Stimulated activated CD4-positive, alpha-beta T cell treated with anti-CD3 and anti-CD28 coated beads, Interleukin-2, amount 100 ng/mL, for 48 hours (primary cell): Measurements from ENCODE around the gene HDGFL2.

Experiments
- DNase-seq, 2 donors: peaks; one replicate each; pipeline ENCODE4 v3.0.0-alpha.2; 2020

The HDGFL2 gene

DNA sequence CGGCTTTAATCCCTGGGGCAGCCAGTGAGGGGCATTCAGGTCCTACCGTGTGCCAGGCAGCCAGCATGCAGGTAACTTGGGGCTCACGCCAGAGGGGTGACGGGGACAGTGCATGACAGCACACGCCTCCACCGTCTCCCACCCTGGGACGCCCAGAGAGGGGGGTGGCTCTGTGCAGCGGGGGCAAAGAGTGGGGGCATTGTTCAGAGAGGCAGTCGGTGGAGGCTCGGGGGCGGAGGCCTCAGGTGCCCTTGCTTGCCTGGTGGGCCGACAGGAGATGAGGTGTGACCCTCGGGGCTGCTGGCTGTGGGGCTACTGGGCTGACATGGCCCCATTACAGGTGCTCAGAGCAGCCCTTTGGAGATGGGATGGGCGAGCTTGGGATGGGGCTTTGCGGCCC, 27.8 kb downstream of the HDGFL2 start:
- DNase-seq: no peak

DNA sequence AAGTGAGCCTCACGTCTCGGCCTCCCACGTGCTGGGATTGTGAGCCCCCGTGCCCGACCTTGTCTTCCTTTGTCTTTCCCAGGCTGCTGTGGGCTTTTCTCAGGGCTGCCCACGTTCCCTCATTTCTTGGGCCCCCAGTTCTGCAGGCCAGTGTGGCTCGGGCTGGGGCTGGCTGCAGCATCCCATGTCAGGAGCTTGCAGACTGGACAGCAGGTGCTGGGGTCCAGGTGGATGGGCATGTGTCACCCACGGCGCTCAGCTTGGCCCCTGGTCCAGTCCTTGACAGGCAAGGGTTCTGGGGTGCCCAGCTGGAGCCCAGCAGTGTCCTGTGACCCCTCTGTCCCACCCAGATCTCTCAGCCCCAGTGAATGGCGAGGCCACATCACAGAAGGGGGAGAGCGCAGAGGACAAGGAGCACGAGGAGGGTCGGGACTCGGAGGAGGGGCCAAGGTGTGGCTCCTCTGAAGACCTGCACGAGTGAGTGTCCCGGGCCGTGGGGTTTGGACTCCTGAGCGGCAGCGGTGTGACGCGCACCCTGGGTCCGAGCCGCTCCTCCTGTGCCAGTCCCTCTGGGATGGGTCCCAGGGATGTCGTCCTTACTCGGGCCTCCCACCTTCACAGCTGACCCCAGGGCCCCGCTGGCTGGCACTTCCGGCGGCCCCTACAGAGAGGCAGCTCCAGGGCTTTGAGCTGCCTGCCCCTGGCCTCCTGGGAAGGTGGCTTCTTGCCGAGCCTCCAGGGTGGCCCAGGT, 28.9 kb downstream of the HDGFL2 start:
- no peak for DNase-seq

DNA sequence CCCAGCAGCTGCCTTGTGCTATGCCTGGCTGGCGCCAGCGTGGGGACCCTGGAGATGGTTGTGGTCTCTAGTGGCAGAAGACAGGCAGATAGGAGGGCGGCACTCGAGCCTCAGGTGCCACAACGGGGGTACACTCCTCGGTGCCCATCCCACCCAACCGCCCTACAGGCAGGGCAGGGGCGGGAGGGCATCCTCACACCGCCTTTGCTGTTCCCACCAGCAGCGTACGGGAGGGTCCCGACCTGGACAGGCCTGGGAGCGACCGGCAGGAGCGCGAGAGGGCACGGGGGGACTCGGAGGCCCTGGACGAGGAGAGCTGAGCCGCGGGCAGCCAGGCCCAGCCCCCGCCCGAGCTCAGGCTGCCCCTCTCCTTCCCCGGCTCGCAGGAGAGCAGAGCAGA, 29.6 kb downstream of the HDGFL2 start:
- DNase-seq: no peak

DNA sequence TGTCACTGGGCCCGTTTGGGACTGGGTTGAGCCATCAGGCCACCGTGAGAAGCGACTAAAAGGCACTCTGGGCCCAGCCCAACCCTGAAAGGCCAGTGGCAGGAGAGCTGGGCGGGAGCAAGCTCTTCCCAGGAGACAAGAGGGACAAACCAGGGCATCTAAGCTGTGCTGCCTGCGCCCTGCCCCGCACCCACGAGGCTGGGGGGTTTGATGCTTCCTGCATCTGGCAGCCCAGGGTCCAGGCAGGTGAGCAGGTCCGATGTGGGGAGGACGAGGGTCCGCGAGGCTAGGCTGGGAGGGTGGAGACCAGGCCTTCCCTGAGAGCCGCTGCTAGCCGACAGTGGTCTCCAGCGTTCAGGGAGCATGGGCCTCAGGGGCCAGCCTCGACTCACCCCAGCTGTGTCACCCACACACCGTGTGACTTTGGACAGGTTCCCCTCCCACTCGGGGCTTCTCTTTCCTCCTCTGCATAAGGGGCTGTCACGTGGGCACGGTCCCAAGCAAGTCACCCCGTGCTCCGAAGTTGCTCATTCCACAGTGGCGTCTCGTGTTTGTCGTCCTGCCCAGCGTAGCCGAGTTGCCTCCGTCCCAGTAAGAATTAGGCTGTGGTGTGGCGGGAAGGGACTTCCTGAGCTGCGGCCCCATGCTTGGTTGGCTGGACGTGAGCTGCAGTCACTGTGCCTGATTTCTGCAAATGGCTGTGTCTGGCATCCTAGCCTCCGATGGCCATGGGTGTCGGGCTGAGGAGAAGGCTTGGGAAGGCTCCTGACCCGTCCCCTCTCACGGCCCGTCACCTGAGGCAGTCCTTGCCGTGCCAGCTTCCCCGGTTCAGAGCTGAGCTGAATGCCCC, 30.4 kb downstream of the HDGFL2 start:
- DNase-seq: no peak

DNA sequence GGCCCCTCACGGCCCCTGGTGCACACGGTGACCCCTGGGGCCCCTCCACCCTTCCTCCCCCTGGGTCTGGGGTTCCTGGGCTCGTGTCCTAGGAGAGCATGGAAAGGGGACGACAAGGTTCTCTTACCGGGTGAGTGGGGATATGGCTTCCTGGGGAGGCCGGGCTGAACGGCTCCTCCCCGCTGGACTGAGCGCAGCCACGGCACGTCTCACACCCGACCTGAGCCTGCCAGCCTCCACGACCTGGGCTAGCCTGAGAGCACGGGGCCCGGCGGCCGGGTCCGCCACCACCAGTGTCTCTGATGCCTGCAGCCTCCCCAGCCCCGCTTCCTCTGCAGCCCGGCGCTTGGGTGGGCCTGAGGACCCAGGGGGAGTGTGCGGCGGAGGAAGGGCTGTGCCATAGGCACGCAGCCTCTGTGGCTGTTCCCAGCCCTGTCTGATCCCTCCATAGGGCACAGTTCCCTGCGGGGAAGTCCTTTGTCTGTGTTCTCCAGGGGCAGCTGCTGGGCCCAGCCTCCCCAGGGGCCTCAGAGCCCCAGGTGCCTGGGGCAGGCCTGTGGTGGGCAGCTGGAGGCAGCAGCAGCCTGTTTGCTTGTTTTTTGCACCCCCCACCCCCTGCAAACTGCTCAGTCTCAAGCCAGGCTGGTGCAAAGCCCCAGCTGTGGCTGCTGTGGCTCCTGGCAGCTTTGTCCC, 31.2 kb downstream of the HDGFL2 start:
- DNase-seq: no peak

DNA sequence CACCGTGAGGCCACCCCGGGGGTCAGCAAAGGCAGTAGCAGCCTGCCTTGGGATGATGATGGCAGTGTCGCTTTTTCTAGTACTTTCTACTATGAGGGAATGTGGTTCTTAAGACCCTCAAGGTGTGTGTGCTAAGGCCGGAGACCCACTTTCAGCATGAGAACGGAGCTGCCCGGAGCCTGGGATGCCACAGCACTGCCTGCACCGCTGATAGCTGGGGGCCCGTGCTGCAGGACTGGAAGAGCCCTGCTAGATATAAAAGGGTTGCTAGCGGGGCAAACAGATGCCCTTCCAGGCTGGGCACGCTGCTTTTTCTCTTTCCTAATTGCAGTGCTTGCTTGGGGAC, 31.7 kb downstream of the HDGFL2 start:
- no peak for DNase-seq

DNA sequence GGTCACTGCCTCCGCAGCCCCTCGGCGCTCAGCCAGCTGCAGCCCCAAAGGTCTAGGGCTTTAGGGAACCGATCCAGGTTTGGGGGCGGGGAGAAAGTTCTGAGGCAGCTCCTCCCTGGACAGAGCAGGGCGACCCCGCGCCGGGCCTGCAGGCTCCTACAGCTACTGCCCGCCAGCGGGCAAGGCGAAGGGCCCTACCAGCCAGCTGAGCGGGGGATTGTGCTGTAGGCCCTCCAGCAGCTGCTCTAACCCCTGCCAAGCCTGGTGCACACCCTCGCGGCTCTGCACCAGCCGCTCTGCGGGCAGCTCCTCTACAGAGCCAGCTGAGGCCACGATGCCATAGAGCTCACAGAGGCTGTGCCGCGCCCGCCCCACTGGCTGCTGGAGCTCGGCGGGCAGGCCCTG, 32.2 kb downstream of the HDGFL2 start:
- no peak for DNase-seq

DNA sequence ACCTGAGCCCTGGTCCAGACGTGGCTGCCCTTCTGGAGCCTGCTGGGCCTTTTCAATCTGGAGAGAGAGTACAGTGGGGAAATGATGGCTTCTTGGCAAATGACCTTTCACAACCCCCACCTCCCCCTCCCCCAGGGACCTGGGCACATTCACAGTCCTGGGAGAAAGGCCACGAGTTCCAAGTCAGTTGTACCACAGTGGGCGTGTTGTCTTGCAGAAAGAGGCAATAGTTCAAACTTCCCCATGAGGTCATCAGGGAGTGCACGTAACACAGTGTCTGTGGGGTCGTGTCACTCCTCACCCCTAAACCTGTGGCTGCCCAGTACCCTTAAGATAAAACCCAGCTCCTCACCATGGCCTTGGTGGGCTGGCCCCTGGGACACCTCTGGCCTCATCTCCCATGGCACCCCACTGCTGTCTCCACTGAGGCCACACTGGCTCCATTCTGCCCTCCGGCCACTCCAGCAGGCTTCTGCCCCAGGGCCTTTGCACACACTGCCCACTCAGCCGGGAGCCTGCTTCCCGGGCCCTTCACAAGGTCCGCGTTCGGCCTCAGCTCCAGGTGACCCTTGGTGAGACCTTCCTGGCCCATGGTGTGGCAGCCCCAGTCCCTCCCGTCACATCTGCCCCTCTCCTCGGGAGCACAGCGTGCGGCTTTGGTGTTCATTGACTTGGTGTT, 32.9 kb downstream of the HDGFL2 start:
- DNase-seq: no peak

DNA sequence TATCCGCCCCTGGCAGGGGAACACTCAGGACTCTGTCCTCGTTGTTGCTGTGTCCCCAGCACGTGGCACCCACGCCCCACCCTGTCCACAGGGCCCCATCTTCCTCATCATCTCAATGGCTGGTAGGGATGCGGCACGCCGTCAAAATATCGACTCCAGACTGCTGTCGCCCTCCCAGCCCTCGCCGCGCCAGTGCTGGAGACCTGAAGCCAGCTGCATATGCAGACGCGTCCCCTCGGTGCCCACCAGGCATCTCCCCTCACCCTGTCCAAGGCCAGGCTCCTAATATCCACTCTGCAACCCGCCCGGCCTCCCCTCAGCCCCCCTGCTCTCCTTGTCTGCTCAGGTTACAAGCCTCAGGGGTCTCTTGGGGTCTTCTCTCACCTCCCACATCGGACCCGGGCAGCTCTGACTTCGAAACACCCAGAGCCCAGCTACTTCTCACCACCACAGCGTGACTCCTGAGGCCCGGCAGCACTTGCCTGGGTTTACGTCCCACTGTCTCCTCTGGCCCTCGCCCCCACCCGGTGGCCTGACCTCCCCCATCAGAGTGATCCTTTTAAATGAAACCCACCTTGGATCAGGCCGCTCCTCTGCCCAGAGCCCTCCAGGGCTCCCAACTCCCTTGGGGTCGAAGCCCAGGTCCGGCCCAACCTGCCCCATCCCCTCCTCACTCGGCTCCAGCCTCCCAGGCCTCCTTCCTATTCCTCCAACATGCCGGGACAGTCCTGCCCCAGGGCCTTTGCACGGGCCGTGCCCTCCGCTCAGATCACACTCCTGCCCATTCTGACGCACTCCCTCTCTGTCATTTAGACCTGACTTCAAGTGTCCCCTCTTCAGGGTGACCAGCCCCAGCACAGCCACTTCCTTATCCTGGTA, 33.7 kb downstream of the HDGFL2 start:
- DNase-seq: no peak

DNA sequence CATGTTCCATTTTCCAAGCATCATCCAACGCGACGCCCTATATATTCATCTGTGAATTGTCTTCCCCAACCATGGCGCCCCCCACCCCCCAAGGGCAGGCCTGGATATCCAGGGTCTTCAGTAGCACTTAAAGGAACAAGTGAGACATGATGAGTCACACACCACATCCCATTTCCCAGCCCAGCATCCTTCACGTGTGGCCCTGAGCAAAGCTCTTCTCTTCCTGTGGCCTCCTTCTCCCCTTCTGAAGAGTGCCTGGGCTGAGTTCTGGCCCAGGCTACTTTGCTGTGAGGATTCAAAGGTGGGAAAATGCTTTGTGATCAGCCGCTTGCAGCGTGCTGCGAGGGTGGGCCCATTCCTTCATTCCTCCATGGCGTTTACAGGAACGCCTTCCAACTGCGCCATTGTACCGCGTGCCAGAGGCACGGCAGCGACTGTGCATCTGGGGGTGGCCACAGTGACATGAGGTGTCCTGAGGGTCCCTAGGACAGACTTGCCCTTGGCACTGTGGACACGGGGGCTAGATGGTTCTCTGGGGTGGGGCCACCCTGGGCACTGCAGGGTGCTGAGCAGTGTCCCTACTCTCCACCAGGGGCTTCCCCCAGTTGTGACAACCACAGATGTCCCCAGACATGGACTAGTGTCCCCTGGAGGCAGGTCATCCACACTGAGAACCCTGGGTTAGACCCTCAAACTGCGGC, 34.5 kb downstream of the HDGFL2 start:
- no peak for DNase-seq

DNA sequence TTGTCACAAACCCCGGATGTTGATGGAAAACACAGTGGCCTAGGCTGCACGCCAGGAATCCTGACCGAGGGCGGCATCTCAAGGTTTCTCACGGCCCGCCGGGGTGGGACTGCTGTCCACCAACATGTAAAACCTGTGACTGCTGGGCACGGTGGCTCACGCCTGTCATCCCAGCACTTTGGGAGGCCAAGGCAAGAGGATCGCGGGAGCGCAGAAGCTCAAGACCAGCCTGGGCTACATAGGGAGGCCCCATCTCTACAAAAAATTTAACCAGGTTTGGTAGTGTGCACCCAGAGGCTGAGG, 35.0 kb downstream of the HDGFL2 start:
- no peak for DNase-seq

DNA sequence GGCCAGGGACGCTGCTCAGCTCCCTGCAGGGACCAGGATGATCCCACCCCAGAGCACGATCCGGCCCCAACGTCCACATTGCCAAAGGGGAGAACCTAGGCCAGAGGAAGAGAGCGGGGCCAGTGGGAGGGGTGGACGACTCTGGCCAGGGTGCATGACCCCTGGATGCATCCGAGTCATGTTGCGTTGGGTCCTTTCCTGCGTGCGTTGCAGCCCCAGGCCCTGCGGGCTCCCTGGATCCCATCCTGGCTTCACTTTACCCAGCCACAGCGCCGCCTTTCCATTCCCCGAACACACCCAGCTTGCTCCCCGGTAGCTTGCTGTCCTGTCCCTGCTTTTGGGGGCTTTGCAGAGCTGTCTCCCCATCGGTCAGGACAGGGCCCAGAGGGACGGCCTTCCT, 35.7 kb downstream of the HDGFL2 start:
- no peak for DNase-seq

DNA sequence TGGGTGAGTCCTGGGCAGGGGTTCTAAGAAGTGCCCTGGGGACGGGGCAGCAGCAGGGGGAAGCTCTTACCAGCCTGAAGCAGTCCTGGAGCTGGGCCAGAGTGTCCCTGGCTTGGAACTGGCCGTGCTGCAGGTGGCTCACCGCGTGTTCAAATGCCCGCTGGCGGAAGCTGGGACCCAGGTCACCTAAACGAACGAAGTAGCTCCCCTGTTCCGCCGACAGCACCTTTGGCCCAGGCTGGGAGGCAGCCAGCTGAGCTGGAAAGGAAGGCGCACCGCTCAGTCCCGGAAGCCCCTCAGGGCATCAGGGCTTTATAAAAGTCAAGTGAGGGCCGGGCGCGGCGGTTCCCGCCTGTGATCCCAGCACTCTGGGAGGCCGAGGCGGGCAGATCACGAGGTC, 36.6 kb downstream of the HDGFL2 start:
- DNase-seq: no peak

DNA sequence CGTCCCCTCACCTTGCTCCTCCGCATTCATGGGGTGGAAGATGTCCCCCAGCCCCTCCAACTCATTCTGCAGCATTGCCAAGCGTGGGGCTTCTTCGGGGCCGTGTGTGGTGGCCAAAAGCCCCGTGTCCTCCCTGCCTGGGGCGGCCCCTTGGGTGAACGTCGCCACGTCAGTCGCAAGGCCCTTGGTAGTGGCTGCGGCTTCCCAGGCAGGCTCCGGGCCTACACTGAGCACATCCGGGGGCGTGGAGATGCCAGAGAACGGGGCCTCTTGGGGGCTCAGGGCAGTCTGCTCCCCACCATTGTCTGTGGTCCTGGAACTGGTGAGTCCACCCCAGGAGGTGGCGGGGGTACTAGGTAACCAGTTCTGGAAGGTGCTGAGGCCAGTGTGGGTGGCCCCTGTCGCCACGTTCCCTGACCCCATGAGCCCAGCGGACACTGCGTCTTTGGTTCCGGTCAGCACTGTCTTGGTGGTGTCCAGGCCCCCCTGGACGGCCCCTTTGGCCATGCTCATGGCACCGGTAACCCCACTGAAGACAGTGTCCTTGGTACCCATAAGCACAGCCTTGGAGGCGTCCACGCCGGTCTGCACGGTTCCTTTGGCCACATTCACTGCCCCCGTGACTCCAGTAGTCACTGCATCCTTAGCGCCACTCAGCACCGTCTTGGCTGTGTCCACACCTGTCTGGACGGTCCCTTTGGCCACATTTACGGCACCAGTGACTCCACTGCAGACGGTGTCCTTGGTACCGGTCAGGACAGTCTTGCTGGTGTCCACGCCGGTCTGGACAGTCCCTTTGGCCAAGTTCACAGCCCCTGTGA, 38.5 kb downstream of the HDGFL2 start:
- DNase-seq: no peak

DNA sequence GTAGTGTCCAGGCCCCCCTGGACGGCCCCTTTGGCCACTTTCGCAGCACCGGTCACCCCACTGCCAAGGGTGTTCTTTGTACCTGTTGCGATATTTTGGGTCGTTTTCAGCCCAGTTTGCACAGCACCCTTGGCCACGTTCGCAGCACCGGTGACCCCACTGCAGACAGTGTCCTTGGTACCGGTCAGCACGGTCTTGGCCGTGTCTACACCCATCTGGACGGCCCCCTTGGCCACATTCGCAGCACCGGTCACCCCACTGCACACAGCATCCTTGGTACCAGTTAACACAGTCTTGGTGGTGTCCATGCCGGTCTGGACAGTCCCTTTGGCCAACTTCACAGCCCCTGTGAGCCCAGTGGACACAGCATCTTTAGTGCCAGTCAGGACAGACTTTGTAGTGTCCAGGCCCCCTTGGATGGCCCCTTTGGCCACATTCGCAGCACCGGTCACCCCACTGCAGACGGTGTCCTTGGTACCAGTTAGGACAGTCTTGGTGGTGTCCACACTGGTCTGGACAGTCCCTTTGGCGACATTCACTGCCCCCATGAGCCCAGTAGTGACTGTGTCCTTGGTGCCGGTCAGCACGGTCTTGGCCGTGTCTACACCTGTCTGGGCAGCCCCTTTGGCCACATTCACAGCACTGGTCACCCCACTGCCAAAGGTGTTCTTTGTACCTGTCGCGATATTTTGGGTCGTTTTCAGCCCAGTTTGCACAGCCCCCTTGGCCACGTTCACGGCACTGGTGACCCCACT, 39.4 kb downstream of the HDGFL2 start:
- DNase-seq: no peak

DNA sequence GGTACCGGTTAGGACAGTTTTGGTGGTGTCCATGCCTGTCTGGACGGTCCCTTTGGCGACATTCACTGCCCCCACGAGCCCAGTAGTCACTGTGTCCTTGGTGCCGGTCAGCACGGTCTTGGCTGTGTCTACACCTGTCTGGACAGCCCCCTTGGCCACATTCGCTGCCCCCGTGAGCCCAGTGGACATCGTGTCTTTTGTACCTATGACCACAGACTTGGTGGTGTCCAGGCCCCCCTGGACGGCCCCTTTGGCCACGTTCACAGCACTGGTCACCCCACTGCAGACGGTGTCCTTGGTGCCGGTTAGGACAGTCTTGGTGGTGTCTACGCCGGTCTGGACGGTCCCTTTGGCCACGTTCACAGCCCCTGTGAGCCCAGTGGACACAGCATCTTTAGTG, 40.0 kb downstream of the HDGFL2 start:
- no peak for DNase-seq

DNA sequence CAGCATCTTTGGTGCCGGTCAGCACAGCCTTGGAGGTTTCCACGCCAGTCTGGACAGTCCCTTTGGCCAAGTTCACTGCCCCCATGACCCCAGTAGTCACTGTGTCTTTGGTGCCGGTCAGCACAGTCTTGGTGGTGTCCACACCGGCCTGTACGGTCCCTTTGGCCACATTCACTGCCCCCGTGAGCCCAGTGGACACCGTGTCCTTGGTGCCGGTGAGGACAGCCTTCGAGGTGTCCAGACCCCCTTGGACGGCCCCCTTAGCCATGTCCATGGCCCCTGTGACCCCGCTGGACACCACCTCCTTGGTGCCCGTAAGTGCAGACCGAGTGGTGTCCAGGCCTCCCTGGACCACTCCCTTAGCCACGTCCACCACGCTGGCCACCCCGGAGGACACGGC, 41.2 kb downstream of the HDGFL2 start:
- no peak for DNase-seq

DNA sequence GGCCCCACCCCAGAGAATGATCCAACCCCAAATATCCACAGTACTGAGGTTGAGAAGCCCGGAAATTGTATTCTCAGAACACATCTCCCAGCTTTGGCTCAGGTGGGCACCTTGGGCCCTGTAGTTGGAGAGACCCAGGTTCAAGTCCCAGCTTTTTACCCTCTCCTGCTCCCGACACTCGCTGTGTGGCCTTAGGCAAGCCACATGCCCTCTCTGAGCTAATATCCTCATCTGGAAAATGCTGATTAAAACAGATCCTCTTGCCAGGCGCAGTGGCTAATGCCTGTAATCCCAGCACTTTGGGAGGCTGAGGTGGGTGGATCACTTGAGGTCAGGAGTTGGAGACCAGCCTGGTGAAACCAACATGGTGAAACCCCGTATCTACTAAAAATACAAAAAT, 43.6 kb downstream of the HDGFL2 start:
- DNase-seq: no peak

DNA sequence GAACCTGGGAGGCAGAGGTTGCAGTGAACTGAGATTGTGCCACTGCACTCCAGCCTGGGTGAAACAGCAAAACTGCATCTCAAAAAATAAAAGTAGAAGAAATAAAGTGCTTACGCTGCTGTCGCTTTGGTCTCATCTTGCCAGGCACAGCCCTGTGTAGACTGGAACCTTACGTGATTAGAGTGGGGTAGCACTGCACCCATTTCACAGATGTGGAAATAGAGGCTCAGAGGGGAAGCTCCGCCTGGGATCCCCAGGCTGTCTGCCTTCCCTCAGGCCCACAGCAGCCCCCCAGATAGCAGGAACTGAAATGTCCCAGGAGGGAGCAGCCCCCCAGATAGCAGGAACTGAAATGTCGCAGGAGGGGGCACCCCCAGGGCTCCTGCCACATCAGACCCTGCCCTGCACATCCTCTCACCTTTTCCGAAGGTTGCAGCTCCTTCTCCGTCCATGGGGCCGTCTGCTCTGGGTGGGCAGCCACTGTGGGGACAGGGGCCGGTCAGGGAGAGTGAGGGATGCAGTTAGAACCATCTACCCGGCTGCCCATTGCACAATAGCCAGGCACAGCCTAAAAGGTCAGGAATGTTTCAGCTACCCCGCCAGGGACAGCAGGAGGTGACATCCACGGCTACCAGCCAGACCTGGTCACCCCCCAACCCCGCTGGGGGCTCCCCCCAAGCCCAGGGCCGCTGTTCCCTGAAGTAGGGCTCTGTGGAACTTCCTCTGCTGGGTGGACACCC, 44.3 kb downstream of the HDGFL2 start:
- DNase-seq: no peak

DNA sequence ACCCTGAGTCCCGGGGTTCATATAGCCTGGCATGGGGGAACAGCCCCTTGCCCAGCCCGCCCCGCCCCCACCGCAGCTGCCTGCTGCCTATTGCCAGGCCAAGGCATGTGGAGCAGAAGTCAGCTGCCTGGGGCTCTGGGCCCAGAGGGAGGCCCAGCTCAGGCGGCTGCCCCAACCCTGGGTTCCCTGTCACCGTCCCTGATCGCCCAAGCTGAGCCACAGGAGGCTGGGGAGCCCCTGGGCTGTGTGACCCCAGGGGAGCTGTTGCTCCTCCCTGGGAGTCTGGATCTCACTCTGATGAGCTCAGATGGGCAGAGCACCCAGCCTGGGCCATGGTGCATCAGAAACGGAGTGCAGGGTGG, 44.8 kb downstream of the HDGFL2 start:
- DNase-seq: no peak
